Measurements from ENCODE around the gene CCNG2.

CCNG2 gene

GRCh38 chr4:77190053-77190452 lies 33.0 kb downstream of the CCNG2 start:
- no peaks in the 10 kb centered on the region for H3K9me3 ChIP-seq (ENCODE audit: control insufficient read depth in 2 of 2, low read length in 2 of 2)
- H3K27ac ChIP-seq (ENCODE audit: low read length): no peak overlapping the region
- no peaks in the 10 kb centered on the region for H3K27me3 ChIP-seq (ENCODE audit: control insufficient read depth in 1 of 2, insufficient read depth in 2 of 2, low read length in 2 of 2)
- no peaks in the 10 kb centered on the region for H3K4me1 ChIP-seq (ENCODE audit: control insufficient read depth, insufficient read depth, low read length)
- H3K9ac ChIP-seq (ENCODE audit: low read length in 2 of 2): no peak overlapping the region
- no peak overlapping the region for H3K4me3 ChIP-seq (ENCODE audit: low read length in 2 of 2)
- no peaks in the 10 kb centered on the region for H3K36me3 ChIP-seq (ENCODE audit: control insufficient read depth in 2 of 2, insufficient read depth in 2 of 2, low read length in 2 of 2)

- no peaks in the 10 kb centered on the region for H3K4me1 ChIP-seq (ENCODE audit: control insufficient read depth, insufficient read depth, low read length)
- no peak overlapping the region for H3K4me3 ChIP-seq (ENCODE audit: low read length in 2 of 2)
- H3K9ac ChIP-seq (ENCODE audit: low read length in 2 of 2): no peak overlapping the region
- H3K36me3 ChIP-seq (ENCODE audit: control insufficient read depth in 2 of 2, insufficient read depth in 2 of 2, low read length in 2 of 2): no peaks in the 10 kb centered on the region
- H3K27me3 ChIP-seq (ENCODE audit: control insufficient read depth in 1 of 2, insufficient read depth in 2 of 2, low read length in 2 of 2): no peaks in the 10 kb centered on the region
- no peaks in the 10 kb centered on the region for H3K9me3 ChIP-seq (ENCODE audit: control insufficient read depth in 2 of 2, low read length in 2 of 2)
- no peak overlapping the region for H3K27ac ChIP-seq (ENCODE audit: low read length)
These were observed 36.0 kb downstream of the CCNG2 start for GRCh38 chr4:77193046-77193445.

GRCh38 chr4:77193511-77194102 lies 36.6 kb downstream of the CCNG2 start:
- Histone ChIP-seq H3K9ac (ENCODE audit: low read length in 2 of 2) (no peak overlapping the region), H3K4me1 (ENCODE audit: control insufficient read depth, insufficient read depth, low read length) (no peaks in the 10 kb centered on the region), H3K36me3 (ENCODE audit: control insufficient read depth in 2 of 2, insufficient read depth in 2 of 2, low read length in 2 of 2) (no peaks in the 10 kb centered on the region), H3K27me3 (ENCODE audit: control insufficient read depth in 1 of 2, insufficient read depth in 2 of 2, low read length in 2 of 2) (no peaks in the 10 kb centered on the region), H3K27ac (ENCODE audit: low read length) (no peak overlapping the region), H3K4me3 (ENCODE audit: low read length in 2 of 2) (no peak overlapping the region), H3K9me3 (ENCODE audit: control insufficient read depth in 2 of 2, low read length in 2 of 2) (no peaks in the 10 kb centered on the region)

- Histone ChIP-seq H3K27me3 (ENCODE audit: control insufficient read depth in 1 of 2, insufficient read depth in 2 of 2, low read length in 2 of 2) (no peaks in the 10 kb centered on the region), H3K4me3 (ENCODE audit: low read length in 2 of 2) (no peak overlapping the region), H3K27ac (ENCODE audit: low read length) (no peak overlapping the region), H3K9me3 (ENCODE audit: control insufficient read depth in 2 of 2, low read length in 2 of 2) (no peaks in the 10 kb centered on the region), H3K9ac (ENCODE audit: low read length in 2 of 2) (no peak overlapping the region), H3K36me3 (ENCODE audit: control insufficient read depth in 2 of 2, insufficient read depth in 2 of 2, low read length in 2 of 2) (no peaks in the 10 kb centered on the region), H3K4me1 (ENCODE audit: control insufficient read depth, insufficient read depth, low read length) (no peaks in the 10 kb centered on the region)
These were observed 37.4 kb downstream of the CCNG2 start for GRCh38 chr4:77194366-77194765.

- no peaks in the 10 kb centered on the region for H3K9me3 ChIP-seq (ENCODE audit: control insufficient read depth in 2 of 2, low read length in 2 of 2)
- H3K4me1 ChIP-seq (ENCODE audit: control insufficient read depth, insufficient read depth, low read length): no peaks in the 10 kb centered on the region
- no peak overlapping the region for H3K4me3 ChIP-seq (ENCODE audit: low read length in 2 of 2)
- H3K27ac ChIP-seq (ENCODE audit: low read length): no peak overlapping the region
- H3K9ac ChIP-seq (ENCODE audit: low read length in 2 of 2): no peak overlapping the region
- no peaks in the 10 kb centered on the region for H3K36me3 ChIP-seq (ENCODE audit: control insufficient read depth in 2 of 2, insufficient read depth in 2 of 2, low read length in 2 of 2)
- no peaks in the 10 kb centered on the region for H3K27me3 ChIP-seq (ENCODE audit: control insufficient read depth in 1 of 2, insufficient read depth in 2 of 2, low read length in 2 of 2)
These were observed 38.0 kb downstream of the CCNG2 start for GRCh38 chr4:77194989-77195388.

- no peak overlapping the region for H3K4me3 ChIP-seq (ENCODE audit: low read length in 2 of 2)
- H3K36me3 ChIP-seq (ENCODE audit: control insufficient read depth in 2 of 2, insufficient read depth in 2 of 2, low read length in 2 of 2): no peaks in the 10 kb centered on the region
- no peaks in the 10 kb centered on the region for H3K4me1 ChIP-seq (ENCODE audit: control insufficient read depth, insufficient read depth, low read length)
- H3K27ac ChIP-seq (ENCODE audit: low read length): no peak overlapping the region
- no peaks in the 10 kb centered on the region for H3K27me3 ChIP-seq (ENCODE audit: control insufficient read depth in 1 of 2, insufficient read depth in 2 of 2, low read length in 2 of 2)
- no peak overlapping the region for H3K9ac ChIP-seq (ENCODE audit: low read length in 2 of 2)
- H3K9me3 ChIP-seq (ENCODE audit: control insufficient read depth in 2 of 2, low read length in 2 of 2): no peaks in the 10 kb centered on the region
These were observed 39.9 kb downstream of the CCNG2 start for GRCh38 chr4:77196866-77197265.

- H3K27me3 ChIP-seq (ENCODE audit: control insufficient read depth in 1 of 2, insufficient read depth in 2 of 2, low read length in 2 of 2): no peaks in the 10 kb centered on the region
- H3K9ac ChIP-seq (ENCODE audit: low read length in 2 of 2): no peak overlapping the region
- H3K4me1 ChIP-seq (ENCODE audit: control insufficient read depth, insufficient read depth, low read length): no peaks in the 10 kb centered on the region
- H3K27ac ChIP-seq (ENCODE audit: low read length): no peak overlapping the region
- H3K4me3 ChIP-seq (ENCODE audit: low read length in 2 of 2): no peak overlapping the region
- no peaks in the 10 kb centered on the region for H3K36me3 ChIP-seq (ENCODE audit: control insufficient read depth in 2 of 2, insufficient read depth in 2 of 2, low read length in 2 of 2)
- no peaks in the 10 kb centered on the region for H3K9me3 ChIP-seq (ENCODE audit: control insufficient read depth in 2 of 2, low read length in 2 of 2)
These were observed 40.4 kb downstream of the CCNG2 start for GRCh38 chr4:77197361-77197760.

- H3K9ac ChIP-seq (ENCODE audit: low read length in 2 of 2): no peak overlapping the region
- no peak overlapping the region for H3K4me3 ChIP-seq (ENCODE audit: low read length in 2 of 2)
- no peak overlapping the region for H3K27ac ChIP-seq (ENCODE audit: low read length)
These were observed 40.8 kb downstream of the CCNG2 start for GRCh38 chr4:77197831-77198230.

GRCh38 chr4:77199276-77199675 lies 42.3 kb downstream of the CCNG2 start:
- H3K9me3 ChIP-seq (ENCODE audit: control insufficient read depth in 2 of 2, low read length in 2 of 2): no peaks in the 10 kb centered on the region
- H3K4me1 ChIP-seq (ENCODE audit: control insufficient read depth, insufficient read depth, low read length): no peaks in the 10 kb centered on the region
- no peaks in the 10 kb centered on the region for H3K27me3 ChIP-seq (ENCODE audit: control insufficient read depth in 1 of 2, insufficient read depth in 2 of 2, low read length in 2 of 2)
- H3K36me3 ChIP-seq (ENCODE audit: control insufficient read depth in 2 of 2, insufficient read depth in 2 of 2, low read length in 2 of 2): no peaks in the 10 kb centered on the region
- H3K27ac ChIP-seq (ENCODE audit: low read length): no peak overlapping the region
- no peak overlapping the region for H3K9ac ChIP-seq (ENCODE audit: low read length in 2 of 2)
- no peak overlapping the region for H3K4me3 ChIP-seq (ENCODE audit: low read length in 2 of 2)

More at GRCh38 chr4:77197831-77198230, 40.8 kb downstream of the CCNG2 start:
- no peaks in the 10 kb centered on the region for H3K9me3 ChIP-seq (ENCODE audit: control insufficient read depth in 2 of 2, low read length in 2 of 2)
- no peaks in the 10 kb centered on the region for H3K27me3 ChIP-seq (ENCODE audit: control insufficient read depth in 1 of 2, insufficient read depth in 2 of 2, low read length in 2 of 2)
- no peaks in the 10 kb centered on the region for H3K4me1 ChIP-seq (ENCODE audit: control insufficient read depth, insufficient read depth, low read length)
- no peaks in the 10 kb centered on the region for H3K36me3 ChIP-seq (ENCODE audit: control insufficient read depth in 2 of 2, insufficient read depth in 2 of 2, low read length in 2 of 2)

GRCh38 chr4:77199701-77200100 lies 42.7 kb downstream of the CCNG2 start:
- Histone ChIP-seq H3K4me3 (ENCODE audit: low read length in 2 of 2) (no peak overlapping the region), H3K9me3 (ENCODE audit: control insufficient read depth in 2 of 2, low read length in 2 of 2) (no peaks in the 10 kb centered on the region), H3K36me3 (ENCODE audit: control insufficient read depth in 2 of 2, insufficient read depth in 2 of 2, low read length in 2 of 2) (no peaks in the 10 kb centered on the region), H3K4me1 (ENCODE audit: control insufficient read depth, insufficient read depth, low read length) (no peaks in the 10 kb centered on the region), H3K27ac (ENCODE audit: low read length) (no peak overlapping the region), H3K27me3 (ENCODE audit: control insufficient read depth in 1 of 2, insufficient read depth in 2 of 2, low read length in 2 of 2) (no peaks in the 10 kb centered on the region), H3K9ac (ENCODE audit: low read length in 2 of 2) (no peak overlapping the region)

GRCh38 chr4:77201343-77201742 lies 44.3 kb downstream of the CCNG2 start:
- Histone ChIP-seq H3K9ac (ENCODE audit: low read length in 2 of 2) (no peak overlapping the region), H3K36me3 (ENCODE audit: control insufficient read depth in 2 of 2, insufficient read depth in 2 of 2, low read length in 2 of 2) (no peaks in the 10 kb centered on the region), H3K9me3 (ENCODE audit: control insufficient read depth in 2 of 2, low read length in 2 of 2) (no peaks in the 10 kb centered on the region), H3K4me1 (ENCODE audit: control insufficient read depth, insufficient read depth, low read length) (no peaks in the 10 kb centered on the region), H3K27ac (ENCODE audit: low read length) (no peak overlapping the region), H3K4me3 (ENCODE audit: low read length in 2 of 2) (no peak overlapping the region), H3K27me3 (ENCODE audit: control insufficient read depth in 1 of 2, insufficient read depth in 2 of 2, low read length in 2 of 2) (no peaks in the 10 kb centered on the region)

Data from stomach smooth muscle (tissue), 2 donors.